Neural cell (in vitro differentiated cells): Measurements from ENCODE around the gene ABCB10. TPM values are rescaled to one million over a fixed set of nuclear protein-coding genes. Genes with fewer than 3 reads are reported as not detected.

Experiments used
- H2AFZ ChIP-seq: fragments of 200-600, 300-800 bp; sonication (generic), shearing (Covaris generic); 2 replicates; pipeline ENCODE4 v1.6.0; 2014; ENCODE audit warnings: low read depth, mild to moderate bottlenecking, antibody characterized with exemption, low read length, moderate library complexity
- H3F3A ChIP-seq: fragments of 200-600 bp; shearing (Covaris generic); 2 replicates; pipeline ENCODE4 v1.6.1; 2016; ENCODE audit warnings: mild to moderate bottlenecking, moderate library complexity, mixed read lengths, antibody characterized with exemption, low read length; ENCODE audit not compliant: insufficient read depth, poor library complexity, severe bottlenecking
- H3K27ac ChIP-seq: fragments of 200-600, 300-800 bp; sonication (generic), shearing (Covaris generic); 2 replicates; pipeline ENCODE4 v1.5.1; 2014; ENCODE audit warnings: mild to moderate bottlenecking, low read length, moderate library complexity
- H3K27me3 ChIP-seq: fragments of 300-800, 200-600 bp; sonication (generic), shearing (Covaris generic); 2 replicates; pipeline ENCODE4 v1.6.0; 2014; ENCODE audit warnings: mild to moderate bottlenecking, low read depth, low read length, moderate library complexity; ENCODE audit not compliant: insufficient read depth
- H3K36me3 ChIP-seq: fragments of 300-800, 200-600 bp; sonication (generic), shearing (Covaris generic); 2 replicates; pipeline ENCODE4 v1.5.1; 2014; ENCODE audit warnings: mild to moderate bottlenecking, antibody characterized with exemption, low read length, moderate library complexity; ENCODE audit not compliant: insufficient read depth
- H3K4me2 ChIP-seq: fragments of 300-800, 200-600 bp; sonication (generic), shearing (Covaris generic); 2 replicates; pipeline ENCODE4 v1.6.0; 2014; ENCODE audit warnings: mild to moderate bottlenecking, low read length
- H3K4me3 ChIP-seq: fragments of 300-800, 200-600 bp; sonication (generic), shearing (Covaris generic); 2 replicates; pipeline ENCODE4 v1.5.1; 2014; ENCODE audit warnings: mild to moderate bottlenecking, low read length, moderate library complexity
- H3K79me2 ChIP-seq: fragments of 200-600 bp; shearing (Covaris generic); replicated peaks from 2 replicates; pipeline ENCODE4 v1.6.0; 2014; ENCODE audit warnings: mild to moderate bottlenecking, low read length, moderate library complexity; ENCODE audit not compliant: insufficient read depth
- H3K9ac ChIP-seq: fragments of 300-800, 200-600 bp; sonication (generic), shearing (Covaris generic); 2 replicates; pipeline ENCODE4 v1.6.1; 2016; ENCODE audit warnings: mild to moderate bottlenecking, low read length, mixed read lengths
- H3K9me2 ChIP-seq: fragments of 200-600 bp; shearing (Covaris generic); 2 replicates; pipeline ENCODE4 v1.6.1; 2016; ENCODE audit warnings: mild to moderate bottlenecking, low read length, mixed read lengths; ENCODE audit not compliant: insufficient read depth
- H3K9me3 ChIP-seq: fragments of 200-600, 300-800 bp; sonication (generic), shearing (Covaris generic); 2 replicates; pipeline ENCODE4 v1.6.1; 2016; ENCODE audit warnings: mild to moderate bottlenecking, mixed run types, low read length, moderate library complexity, mixed read lengths
- H4K20me1 ChIP-seq: fragments of 200-600 bp; shearing (Covaris generic); 2 replicates; pipeline ENCODE4 v1.6.1; 2016; ENCODE audit warnings: mild to moderate bottlenecking, mixed run types; ENCODE audit not compliant: insufficient read depth
- CTCF ChIP-seq: fragments of 450-650 bp; IDR thresholded peaks from 2 replicates; pipeline ENCODE4 v1.5.1; 2014; ENCODE audit warnings: antibody characterized with exemption, mild to moderate bottlenecking, moderate library complexity; ENCODE audit not compliant: poor library complexity, severe bottlenecking
- EP300 ChIP-seq: fragments of 450-650 bp; conservative IDR thresholded peaks from 2 replicates; pipeline ENCODE4 v1.6.1; 2014; ENCODE audit warnings: antibody characterized with exemption, mild to moderate bottlenecking, moderate library complexity; ENCODE audit not compliant: poor library complexity, severe bottlenecking
- EZH2 ChIP-seq: fragments of 200-600, 300-800 bp; shearing (Covaris generic), sonication (generic); IDR thresholded peaks from 2 replicates; pipeline ENCODE4 v1.6.1; 2014; ENCODE audit warnings: antibody characterized with exemption, low read length, borderline replicate concordance, mild to moderate bottlenecking; ENCODE audit not compliant: insufficient read depth, poor library complexity, severe bottlenecking
- MXI1 ChIP-seq: fragments of 450-650 bp; conservative IDR thresholded peaks from 2 replicates; pipeline ENCODE4 v1.6.1; 2014; ENCODE audit warnings: antibody characterized with exemption, mild to moderate bottlenecking; ENCODE audit not compliant: poor library complexity, severe bottlenecking
- POLR2AphosphoS5 ChIP-seq: IDR thresholded peaks from 2 replicates; pipeline ENCODE4 v1.6.1; 2012
- RAD21 ChIP-seq: fragments of 450-650 bp; conservative IDR thresholded peaks from 2 replicates; pipeline ENCODE4 v1.6.1; 2014; ENCODE audit warnings: antibody characterized with exemption, mild to moderate bottlenecking, moderate library complexity
- SMC3 ChIP-seq: fragments of 450-650 bp; conservative IDR thresholded peaks from 2 replicates; pipeline ENCODE4 v1.6.1; 2014; ENCODE audit warnings: antibody characterized with exemption, mild to moderate bottlenecking, moderate library complexity; ENCODE audit not compliant: poor library complexity
- TAF1 ChIP-seq: IDR thresholded peaks from 2 replicates; pipeline ENCODE4 v1.6.1; 2012; ENCODE audit warnings: low read depth
- polyA plus RNA-seq: library from polyadenylated mRNA; depleted of rRNA; stranded (reverse); fragments of >200 nt; gene quantifications from 2 replicates; pipeline ENCODE4 v1.2.3, GENCODE V29; 2014
- TF ChIP-seq, protein P1 (sequence below): IDR thresholded peaks from 2 replicates; pipeline ENCODE4 v1.6.1; 2012; ENCODE audit warnings: borderline replicate concordance

The ABCB10 gene
- polyA plus RNA-seq, 1 donor from 2014 or later = 31.4 TPM

DNA sequence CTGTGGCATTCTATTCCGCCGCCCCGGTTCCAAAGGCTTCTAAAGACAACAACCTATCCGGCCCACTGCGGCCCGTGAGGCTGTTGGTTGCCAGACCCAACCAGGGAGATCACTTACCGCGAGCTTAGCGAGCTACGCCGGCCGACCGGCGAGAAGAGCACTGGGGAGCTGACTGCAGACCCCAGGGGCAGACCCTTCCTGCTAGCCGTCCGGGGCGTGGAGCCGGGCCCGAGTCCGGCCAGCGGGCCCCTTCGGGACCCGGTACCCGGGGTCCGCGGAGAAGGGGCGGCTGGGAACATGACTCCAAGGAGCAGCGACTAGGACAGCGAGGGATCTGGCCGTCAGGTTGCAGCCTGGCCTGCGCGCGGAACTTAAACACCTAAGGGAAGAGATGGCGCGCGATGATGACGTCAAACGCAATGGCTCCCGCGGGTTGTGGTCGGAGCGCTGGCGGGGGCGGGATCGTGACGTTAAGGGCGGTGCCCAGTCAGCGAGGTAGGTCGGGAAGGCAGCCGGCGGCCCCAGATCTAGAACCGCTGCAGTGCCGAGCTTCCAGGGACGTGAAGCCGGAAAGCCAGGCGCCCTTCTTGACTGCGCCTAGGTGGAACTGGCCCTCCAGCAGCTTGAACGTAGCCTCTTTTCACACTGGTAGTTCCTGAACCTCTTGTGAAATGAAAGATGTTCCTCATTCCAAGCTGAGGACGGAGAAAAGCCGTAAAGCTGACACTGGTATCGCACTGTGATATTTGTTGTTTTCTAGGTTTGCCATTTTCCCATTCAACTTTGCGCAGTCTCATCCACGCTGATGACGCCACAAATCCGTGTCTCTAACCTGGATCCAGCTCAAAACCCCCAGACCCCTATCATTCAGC is 50.3 kb downstream of the ABCB10 start, which contains the start of gene NUP133:
Gene NUP133 (minus strand): TSS at position 391 of the 872 bp plus-strand sequence. CDS start 92 bp downstream, at position 299.
- Histone ChIP-seq H3K36me3 (no peaks in the 10 kb centered on the region), H3K4me3 (peak within 1 kb of the TSS; percentile 76), H4K20me1 (no peaks in the 10 kb centered on the region), H3K9me3 (no peaks in the 10 kb centered on the region), H3K4me2 (peak within 1 kb of the TSS; percentile 77), H3K79me2 (peaks cover 16% of the 10 kb centered on the region), H3K9ac (peak within 1 kb of the TSS; percentile 79), H3K27ac (peak within 1 kb of the TSS; percentile 95), H3K9me2 (no peaks in the 10 kb centered on the region), H2AFZ (peak within 1 kb of the TSS; percentile 96), H3F3A (no peaks in the 10 kb centered on the region), H3K27me3 (no peaks in the 10 kb centered on the region)
- TF ChIP-seq EZH2 = no peak
- peak; percentile 70 for TF ChIP-seq EP300
- TF ChIP-seq POLR2AphosphoS5 = peak; percentile 96
- TF ChIP-seq, protein P1, sequence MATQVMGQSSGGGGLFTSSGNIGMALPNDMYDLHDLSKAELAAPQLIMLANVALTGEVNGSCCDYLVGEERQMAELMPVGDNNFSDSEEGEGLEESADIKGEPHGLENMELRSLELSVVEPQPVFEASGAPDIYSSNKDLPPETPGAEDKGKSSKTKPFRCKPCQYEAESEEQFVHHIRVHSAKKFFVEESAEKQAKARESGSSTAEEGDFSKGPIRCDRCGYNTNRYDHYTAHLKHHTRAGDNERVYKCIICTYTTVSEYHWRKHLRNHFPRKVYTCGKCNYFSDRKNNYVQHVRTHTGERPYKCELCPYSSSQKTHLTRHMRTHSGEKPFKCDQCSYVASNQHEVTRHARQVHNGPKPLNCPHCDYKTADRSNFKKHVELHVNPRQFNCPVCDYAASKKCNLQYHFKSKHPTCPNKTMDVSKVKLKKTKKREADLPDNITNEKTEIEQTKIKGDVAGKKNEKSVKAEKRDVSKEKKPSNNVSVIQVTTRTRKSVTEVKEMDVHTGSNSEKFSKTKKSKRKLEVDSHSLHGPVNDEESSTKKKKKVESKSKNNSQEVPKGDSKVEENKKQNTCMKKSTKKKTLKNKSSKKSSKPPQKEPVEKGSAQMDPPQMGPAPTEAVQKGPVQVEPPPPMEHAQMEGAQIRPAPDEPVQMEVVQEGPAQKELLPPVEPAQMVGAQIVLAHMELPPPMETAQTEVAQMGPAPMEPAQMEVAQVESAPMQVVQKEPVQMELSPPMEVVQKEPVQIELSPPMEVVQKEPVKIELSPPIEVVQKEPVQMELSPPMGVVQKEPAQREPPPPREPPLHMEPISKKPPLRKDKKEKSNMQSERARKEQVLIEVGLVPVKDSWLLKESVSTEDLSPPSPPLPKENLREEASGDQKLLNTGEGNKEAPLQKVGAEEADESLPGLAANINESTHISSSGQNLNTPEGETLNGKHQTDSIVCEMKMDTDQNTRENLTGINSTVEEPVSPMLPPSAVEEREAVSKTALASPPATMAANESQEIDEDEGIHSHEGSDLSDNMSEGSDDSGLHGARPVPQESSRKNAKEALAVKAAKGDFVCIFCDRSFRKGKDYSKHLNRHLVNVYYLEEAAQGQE = peak; percentile 95
- peak; percentile 94 for TF ChIP-seq MXI1
- TF ChIP-seq RAD21 = peak; percentile 16
- TF ChIP-seq SMC3 = peak; percentile 39
- peak; percentile 19 for TF ChIP-seq CTCF
- TF ChIP-seq TAF1 = peak; percentile 95

DNA sequence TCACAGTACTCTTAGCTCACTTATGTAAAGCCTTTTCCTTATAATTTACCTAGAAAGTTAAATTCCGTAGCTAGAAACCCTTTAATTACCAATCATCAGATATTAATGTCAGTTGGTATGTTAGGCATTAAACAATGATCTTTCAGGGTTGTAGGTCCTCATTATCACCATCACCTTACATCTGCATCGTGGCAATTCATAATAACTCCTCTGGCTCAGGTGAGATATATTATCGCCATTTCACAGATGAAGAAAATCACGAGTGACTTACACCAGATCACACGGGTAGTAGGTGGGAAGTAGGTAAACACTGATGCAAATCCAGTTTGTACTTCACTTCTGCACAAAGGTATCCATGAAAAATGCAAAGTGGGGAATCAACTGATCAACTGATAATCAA is 51.0 kb downstream of the ABCB10 start:
- TF ChIP-seq RAD21 = no peak
- no peak for TF ChIP-seq CTCF
- TF ChIP-seq TAF1 = no peak
- TF ChIP-seq MXI1 = no peak
- TF ChIP-seq, protein P1 = no peak
- TF ChIP-seq POLR2AphosphoS5 = no peak
- no peak for TF ChIP-seq EZH2
- TF ChIP-seq EP300 = no peak
- TF ChIP-seq SMC3 = no peak
- Histone ChIP-seq H3F3A (no peaks in the 10 kb centered on the region), H3K4me2 (peak overlapping the region; percentile 77), H3K79me2 (peaks cover 16% of the 10 kb centered on the region), H4K20me1 (no peaks in the 10 kb centered on the region), H3K36me3 (no peaks in the 10 kb centered on the region), H3K4me3 (peak overlapping the region; percentile 76), H2AFZ (peak overlapping the region; percentile 25), H3K9me2 (no peaks in the 10 kb centered on the region), H3K27me3 (no peaks in the 10 kb centered on the region), H3K27ac (peak overlapping the region; percentile 95), H3K9me3 (no peaks in the 10 kb centered on the region), H3K9ac (peak overlapping the region; percentile 79)
